22Rv1 (cell line): ENCODE measurements around the gene NPC2.
"Not testable (repeated sequence)": the region's sequence is repeated elsewhere in the genome, so short reads cannot be mapped to it uniquely, and the experiment has no call there.

Experiments used
- H3K27ac ChIP-seq: fragments of 450-650 bp; 2 replicates; pipeline ENCODE4 v1.5.1; 2017
- CTCF ChIP-seq: fragments of 450-650 bp; IDR thresholded peaks from 2 replicates; pipeline ENCODE4 v1.5.1; 2017; ENCODE audit warnings: mild to moderate bottlenecking
- ZFX ChIP-seq: fragments of 450-650 bp; IDR thresholded peaks from 2 replicates; pipeline ENCODE4 v1.6.1; 2017; ENCODE audit warnings: antibody characterized with exemption, borderline replicate concordance

NPC2 gene

DNA sequence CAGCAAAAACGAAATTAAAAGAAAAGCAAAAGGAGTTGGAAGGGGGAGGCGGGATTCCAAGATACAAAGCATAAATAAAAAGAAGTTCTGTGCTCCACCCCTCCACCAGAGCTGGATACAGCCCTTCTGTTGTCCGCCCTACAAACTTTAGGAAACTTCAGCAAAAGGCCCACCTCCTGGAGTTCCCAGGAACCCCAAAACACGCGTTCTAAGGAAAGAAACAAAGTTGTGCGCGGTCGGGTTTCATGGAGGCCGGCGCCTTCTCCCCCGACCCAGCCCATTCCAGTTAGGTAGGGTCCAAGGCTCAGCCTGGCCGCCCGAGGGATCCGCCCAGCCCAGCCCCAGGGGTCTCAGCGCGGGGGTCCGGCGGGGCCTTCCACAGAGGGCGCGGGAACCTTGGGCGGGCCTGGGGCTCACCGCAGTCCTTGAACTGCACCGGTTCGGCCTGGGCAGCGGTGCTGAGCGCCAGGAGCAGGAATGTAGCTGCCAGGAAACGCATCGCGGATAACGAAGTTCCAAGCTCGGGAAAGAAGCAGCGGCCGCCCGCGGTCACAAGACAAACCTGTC, at the start of gene NPC2:
TSS of gene NPC2 (minus strand) at position 530 of the 567 bp plus-strand sequence. CDS start at position 499, 31 bp downstream.
- TF ChIP-seq ZFX = no peak
- TF ChIP-seq CTCF = no peak; the same call in 1 of the 2 replicates
- H3K27ac ChIP-seq = peak within 1 kb of the TSS; percentile 70

GRCh38 chr14:74542056-74542685, 49.1 kb upstream of the NPC2 start:
- TF ChIP-seq CTCF (no peak), ZFX (no peak)

GRCh38 chr14:74541225-74541624, 48.1 kb upstream of the NPC2 start:
- no peak for TF ChIP-seq ZFX
- no peak for TF ChIP-seq CTCF
- H3K27ac ChIP-seq = no peak overlapping the region

More at GRCh38 chr14:74542056-74542685, 49.1 kb upstream of the NPC2 start:
- H3K27ac ChIP-seq = no peak overlapping the region

- no peak for TF ChIP-seq ZFX
- no peak for TF ChIP-seq CTCF
- no peak overlapping the region for H3K27ac ChIP-seq
These were observed 46.4 kb upstream of the NPC2 start for GRCh38 chr14:74539503-74539902.

GRCh38 chr14:74538411-74539391, 45.6 kb upstream of the NPC2 start:
- H3K27ac ChIP-seq = no peak overlapping the region
- no peak for TF ChIP-seq ZFX
- TF ChIP-seq CTCF = no peak

- not testable (repeated sequence) for H3K27ac ChIP-seq
These were observed 43.2 kb upstream of the NPC2 start for GRCh38 chr14:74536336-74536735.

DNA sequence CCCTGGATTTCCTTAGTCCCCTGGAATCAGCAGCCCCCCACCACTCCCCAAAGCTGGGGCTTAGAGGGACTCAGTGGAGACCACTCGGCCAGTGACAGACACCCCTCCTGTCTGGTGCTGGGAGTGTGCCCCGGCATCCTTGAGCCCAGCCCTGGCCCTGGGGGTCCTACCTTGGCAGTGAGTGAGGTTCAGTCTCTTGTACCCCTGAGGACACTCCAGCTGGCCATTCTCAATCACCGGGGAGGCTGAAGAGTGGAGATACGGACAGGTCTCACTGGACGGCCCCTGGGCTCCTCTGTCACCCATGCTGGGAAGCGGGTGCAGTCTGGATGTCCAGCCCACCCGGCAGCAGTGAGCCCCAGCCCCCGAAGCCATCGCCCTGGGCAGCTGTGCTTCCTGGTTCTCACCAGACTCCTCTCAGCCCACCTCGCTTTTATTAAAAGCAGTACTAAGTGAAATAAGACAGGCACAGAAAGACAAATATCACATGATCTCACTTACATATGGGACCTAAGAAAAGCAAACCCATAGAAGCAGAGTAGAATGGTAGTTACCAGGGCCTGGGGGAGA, 42.7 kb upstream of the NPC2 start:
- TF ChIP-seq ZFX = no peak
- no peak overlapping the region for H3K27ac ChIP-seq
